ENCODE measurements around the gene CRYL1. TPM values are rescaled to one million over a fixed set of nuclear protein-coding genes. Genes with fewer than 3 reads are reported as not detected.
A peak's percentile ranks its signal among the peaks of the same experiment; 100 is the strongest.

CRYL1 gene
- total RNA-seq, 1 experiment from 2014 or later: 12.2 TPM

- no peaks in the 10 kb centered on the region for H3K27me3 Mint-ChIP-seq (ENCODE audit: unreplicated experiment)
- TF ChIP-seq CTCF (IDR thresholded peaks at IDR 0.05; ENCODE audit: unreplicated experiment): no peak
- H3K4me1 Mint-ChIP-seq (ENCODE audit: low read depth, unreplicated experiment): peaks cover 7% of the 10 kb centered on the region
- intact Hi-C loops (cut with micrococcal nuclease; ENCODE audit: unreplicated experiment): loop anchor here (10.0 kb wide), 3 partner anchors 68 to 158 kb away; no protein-coding TSS in a partner anchor
- BruUV-seq (replicated peaks): no TSS peak
- no peaks in the 10 kb centered on the region for H3K9me3 Mint-ChIP-seq (ENCODE audit: low read depth, unreplicated experiment)
- CTCF ChIA-PET: interaction anchor here (0.7 to 1.1 kb wide), 2 partner anchors 227 to 285 kb away, joined by 3 to 11 read pairs; no protein-coding TSS in a partner anchor
- peak overlapping the region; percentile 50 for H3K4me3 Mint-ChIP-seq (ENCODE audit: low read depth, unreplicated experiment)
- peak; percentile 22 for DNase-seq
- peak overlapping the region; percentile 12 for H3K27ac Mint-ChIP-seq (ENCODE audit: unreplicated experiment)
- H3K36me3 Mint-ChIP-seq (ENCODE audit: insufficient read depth, unreplicated experiment): peaks cover 6% of the 10 kb centered on the region
Observed at GRCh38 chr13:20482275-20482761, 43.3 kb downstream of the CRYL1 start.

DNA sequence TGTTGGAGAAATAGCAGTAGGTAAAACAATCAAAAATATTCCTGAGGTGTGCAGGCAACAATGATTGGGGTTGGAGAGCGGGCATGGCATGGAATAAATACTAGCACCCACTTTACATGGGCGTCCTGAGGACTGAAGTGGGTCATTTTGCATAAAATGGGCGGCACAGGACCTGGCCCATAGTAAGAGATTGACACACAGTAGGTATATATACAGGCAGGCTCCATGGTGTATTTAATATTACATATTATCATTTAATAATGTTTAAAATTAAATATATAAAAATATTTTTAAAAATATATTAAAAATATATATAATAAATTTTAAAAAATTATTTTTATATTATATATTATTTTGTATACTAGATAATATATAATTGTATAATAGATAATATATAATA is 48.3 kb downstream of the CRYL1 start:
- intact Hi-C loops (cut with micrococcal nuclease; ENCODE audit: unreplicated experiment): no loop called here
- Mint-ChIP-seq H3K27me3 (ENCODE audit: unreplicated experiment) (no peaks in the 10 kb centered on the region), H3K4me1 (ENCODE audit: low read depth, unreplicated experiment) (peaks cover 5% of the 10 kb centered on the region), H3K27ac (ENCODE audit: unreplicated experiment) (no peak overlapping the region), H3K4me3 (ENCODE audit: low read depth, unreplicated experiment) (no peak overlapping the region), H3K36me3 (ENCODE audit: insufficient read depth, unreplicated experiment) (peaks cover 3% of the 10 kb centered on the region), H3K9me3 (ENCODE audit: low read depth, unreplicated experiment) (no peaks in the 10 kb centered on the region)
- DNase-seq: no peak
- no TSS peak for BruUV-seq (replicated peaks)
- no peak for TF ChIP-seq CTCF (IDR thresholded peaks at IDR 0.05; ENCODE audit: unreplicated experiment)
- CTCF ChIA-PET: no interaction called here

- intact Hi-C loops (cut with micrococcal nuclease; ENCODE audit: unreplicated experiment): no loop called here
- no peak for TF ChIP-seq CTCF (IDR thresholded peaks at IDR 0.05; ENCODE audit: unreplicated experiment)
- Mint-ChIP-seq H3K27me3 (ENCODE audit: unreplicated experiment) (no peaks in the 10 kb centered on the region), H3K27ac (ENCODE audit: unreplicated experiment) (no peak overlapping the region), H3K9me3 (ENCODE audit: low read depth, unreplicated experiment) (no peaks in the 10 kb centered on the region), H3K4me1 (ENCODE audit: low read depth, unreplicated experiment) (no peaks in the 10 kb centered on the region), H3K4me3 (ENCODE audit: low read depth, unreplicated experiment) (no peak overlapping the region), H3K36me3 (ENCODE audit: insufficient read depth, unreplicated experiment) (no peaks in the 10 kb centered on the region)
- no TSS peak for BruUV-seq (replicated peaks)
- DNase-seq: no peak
- CTCF ChIA-PET: interaction anchor here (0.7 kb wide), 1 partner anchor 111 kb away, joined by 3 read pairs; no protein-coding TSS in a partner anchor
Observed at GRCh38 chr13:20475927-20476691, 49.5 kb downstream of the CRYL1 start.

DNA sequence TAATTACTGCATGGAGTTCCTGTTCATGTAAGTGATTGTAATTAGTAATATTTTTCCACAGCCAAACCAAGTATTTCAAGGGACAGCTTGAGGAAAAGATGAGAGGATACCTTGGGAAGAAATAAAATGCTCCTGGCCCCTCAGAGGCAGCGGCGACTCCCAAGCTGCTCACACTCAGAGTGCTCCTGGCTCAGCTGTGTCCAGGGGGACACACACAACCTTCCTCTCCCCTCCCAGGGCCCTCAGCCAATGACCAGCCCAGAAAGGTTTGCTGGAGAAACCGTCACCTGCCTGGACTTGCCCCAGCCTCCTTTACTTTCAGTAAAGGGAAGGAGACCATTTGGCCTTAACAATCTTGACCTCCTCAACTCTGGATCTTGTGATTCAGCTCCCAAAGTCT is 51.1 kb downstream of the CRYL1 start:
- Mint-ChIP-seq H3K4me3 (ENCODE audit: low read depth, unreplicated experiment) (no peak overlapping the region), H3K36me3 (ENCODE audit: insufficient read depth, unreplicated experiment) (no peaks in the 10 kb centered on the region), H3K9me3 (ENCODE audit: low read depth, unreplicated experiment) (no peaks in the 10 kb centered on the region), H3K27ac (ENCODE audit: unreplicated experiment) (no peak overlapping the region), H3K27me3 (ENCODE audit: unreplicated experiment) (no peaks in the 10 kb centered on the region), H3K4me1 (ENCODE audit: low read depth, unreplicated experiment) (no peaks in the 10 kb centered on the region)
- CTCF ChIA-PET: no interaction called here
- no peak for TF ChIP-seq CTCF (IDR thresholded peaks at IDR 0.05; ENCODE audit: unreplicated experiment)
- no peak for DNase-seq
- intact Hi-C loops (cut with micrococcal nuclease; ENCODE audit: unreplicated experiment): no loop called here
- BruUV-seq (replicated peaks): no TSS peak

All from Calu3 (cell line).